HepG2 (cell line): ENCODE measurements around the gene SMAD6. TPM values are rescaled to one million over a fixed set of nuclear protein-coding genes. Genes with fewer than 3 reads are reported as not detected.

ENCODE experiments used
- CENPT ChIP-seq: sonication (generic); formaldehyde crosslinking; IDR thresholded peaks from 2 replicates; pipeline ENCODE4 v1.8.0; 2022; ENCODE audit warnings: low read depth, mild to moderate bottlenecking, moderate library complexity, missing genetic modification reagents
- CSRNP1 ChIP-seq: sonication (generic); formaldehyde crosslinking; IDR thresholded peaks from 2 replicates; pipeline ENCODE4 v1.8.1; 2023; ENCODE audit warnings: mild to moderate bottlenecking, missing genetic modification reagents
- DNMT3B ChIP-seq: conservative IDR thresholded peaks from 2 replicates; pipeline ENCODE4 v1.6.1; 2016; ENCODE audit warnings: missing biosample characterization, control low read depth
- SAFB2 ChIP-seq: sonication (generic); formaldehyde crosslinking; IDR thresholded peaks from 2 replicates; pipeline ENCODE4 v1.5.1; 2020; ENCODE audit warnings: missing genetic modification reagents, low read depth, mild to moderate bottlenecking, borderline replicate concordance
- SAP130 ChIP-seq: IDR thresholded peaks from 2 replicates; pipeline ENCODE4 v1.6.1; 2016; ENCODE audit warnings: low read depth
- TAF1 ChIP-seq: sonication (generic); formaldehyde crosslinking; IDR thresholded peaks from 2 replicates; pipeline ENCODE4 v1.4.0; 2020; ENCODE audit warnings: missing genetic modification reagents
- YY1 ChIP-seq: IDR thresholded peaks from 2 replicates; pipeline ENCODE4 v1.6.1; 2011; ENCODE audit warnings: low read length, low read depth, moderate library complexity, mild to moderate bottlenecking; ENCODE audit not compliant: insufficient read depth, insufficient replicate concordance
- ZNF24 ChIP-seq: fragments of 450-650 bp; IDR thresholded peaks from 2 replicates; pipeline ENCODE4 v1.6.1; 2017; ENCODE audit warnings: antibody characterized with exemption, mild to moderate bottlenecking
- ZNF503 ChIP-seq: sonication (generic); formaldehyde crosslinking; IDR thresholded peaks from 2 replicates; pipeline ENCODE4 v1.4.0; 2020; ENCODE audit warnings: missing genetic modification reagents
- ZNF646 ChIP-seq: sonication (generic); formaldehyde crosslinking; IDR thresholded peaks from 2 replicates; pipeline ENCODE4 v1.9.0; 2021; ENCODE audit warnings: mild to moderate bottlenecking, missing genetic modification reagents
- ZNF761 ChIP-seq: sonication (generic); formaldehyde crosslinking; conservative IDR thresholded peaks from 2 replicates; pipeline ENCODE4 v1.4.0; 2020; ENCODE audit warnings: mild to moderate bottlenecking, missing genetic modification reagents
- ZSCAN9 ChIP-seq: IDR thresholded peaks from 2 replicates; pipeline ENCODE4 v1.6.1; 2016; ENCODE audit warnings: borderline replicate concordance
- ZUFSP ChIP-seq: sonication (generic); formaldehyde crosslinking; IDR thresholded peaks from 2 replicates; pipeline ENCODE4 v1.9.0; 2021; ENCODE audit warnings: missing genetic modification reagents, mild to moderate bottlenecking, borderline replicate concordance
- polyA plus RNA-seq, 8 experiments: library from polyadenylated mRNA; depleted of rRNA in 3 of 8; stranded (reverse) in 7 of 8; unstranded in 1 of 8; fragments of >200 nt; fragmentation: Illumina TruSeq in 4 of 8; extraction: Trizol in 4 of 8; gene quantifications; 2 replicates each; pipeline versions ENCODE4 v1.2.1 to v1.2.3, GENCODE V29; 2011 to 2016; ENCODE audit warnings: low read depth in 4 of 8, missing spikeins in 1 of 8, mixed read lengths in 1 of 8; ENCODE audit not compliant: insufficient read depth in 1 of 8
- total RNA-seq, 5 experiments: library from RNA; depleted of rRNA; stranded (reverse); fragments of >200 nt; fragmentation: Illumina TruSeq; extraction: Trizol; gene quantifications; 2 replicates each; pipeline ENCODE4 v1.2.3, GENCODE V29; 2016; ENCODE audit warnings: low read depth in 1 of 5

The SMAD6 gene
- total and polyA plus RNA-seq, 2 of the 13 experiments (the other 11 are each of a cell fraction or from before 2014, with no cell fraction given) = 3.3 to 4.4 TPM

- TF ChIP-seq ZNF503 (CRISPR knock-in tag) = no peak
- TF ChIP-seq DNMT3B (CRISPR knock-in tag) = no peak
- no peak for TF ChIP-seq SAP130 (CRISPR knock-in tag)
- no peak for TF ChIP-seq ZUFSP (CRISPR knock-in tag)
- TF ChIP-seq ZNF24 = no peak
- no peak for TF ChIP-seq CSRNP1 (CRISPR knock-in tag)
- TF ChIP-seq ZNF646 (CRISPR knock-in tag) = peak; percentile 85
- TF ChIP-seq SAFB2 (CRISPR knock-in tag) = no peak
- TF ChIP-seq CENPT (CRISPR knock-in tag) = no peak
- no peak for TF ChIP-seq TAF1 (CRISPR knock-in tag)
- TF ChIP-seq ZSCAN9 (CRISPR knock-in tag) = no peak
- no peak; the same call in 1 of the 2 replicates for TF ChIP-seq ZNF761 (CRISPR knock-in tag)
- TF ChIP-seq YY1 = no peak
These were observed 508 bp upstream of the SMAD6 start (continued) for GRCh38 chr15:66701422-66702034.
